WI38 (cell line): ENCODE data around the gene RBP3.

ENCODE experiments used
- H3K4me3 ChIP-seq: 2 replicates; pipeline ENCODE4 v1.5.1; 2011; ENCODE audit warnings: low read depth, mild to moderate bottlenecking, control low read depth, low read length
- TF ChIP-seq, protein P1 (sequence below): IDR thresholded peaks from 2 replicates; pipeline ENCODE4 v1.5.1; 2012; ENCODE audit warnings: low read depth, mild to moderate bottlenecking, control low read depth, low read length

RBP3 gene

DNA sequence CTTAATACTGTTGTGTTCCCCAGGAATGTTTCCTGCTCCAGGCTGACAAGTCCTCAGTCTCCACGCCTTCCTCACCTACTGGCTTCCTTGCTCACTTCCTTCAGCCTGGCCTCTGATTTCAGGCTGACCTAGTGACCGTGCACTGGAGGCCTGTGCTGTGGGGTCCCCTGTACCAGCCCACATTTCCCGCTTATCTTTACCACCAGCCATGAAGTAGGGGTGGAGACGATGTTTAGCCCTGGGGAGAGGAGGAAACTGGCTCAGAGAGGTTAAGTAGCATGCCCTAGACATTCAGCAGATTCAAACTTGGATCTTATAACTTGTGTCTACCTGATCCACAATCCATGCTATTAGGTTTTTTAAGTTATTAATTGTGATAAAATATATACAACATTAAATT lies 40.7 kb downstream of the RBP3 start:
- no peak overlapping the region for H3K4me3 ChIP-seq
- TF ChIP-seq, protein P1, sequence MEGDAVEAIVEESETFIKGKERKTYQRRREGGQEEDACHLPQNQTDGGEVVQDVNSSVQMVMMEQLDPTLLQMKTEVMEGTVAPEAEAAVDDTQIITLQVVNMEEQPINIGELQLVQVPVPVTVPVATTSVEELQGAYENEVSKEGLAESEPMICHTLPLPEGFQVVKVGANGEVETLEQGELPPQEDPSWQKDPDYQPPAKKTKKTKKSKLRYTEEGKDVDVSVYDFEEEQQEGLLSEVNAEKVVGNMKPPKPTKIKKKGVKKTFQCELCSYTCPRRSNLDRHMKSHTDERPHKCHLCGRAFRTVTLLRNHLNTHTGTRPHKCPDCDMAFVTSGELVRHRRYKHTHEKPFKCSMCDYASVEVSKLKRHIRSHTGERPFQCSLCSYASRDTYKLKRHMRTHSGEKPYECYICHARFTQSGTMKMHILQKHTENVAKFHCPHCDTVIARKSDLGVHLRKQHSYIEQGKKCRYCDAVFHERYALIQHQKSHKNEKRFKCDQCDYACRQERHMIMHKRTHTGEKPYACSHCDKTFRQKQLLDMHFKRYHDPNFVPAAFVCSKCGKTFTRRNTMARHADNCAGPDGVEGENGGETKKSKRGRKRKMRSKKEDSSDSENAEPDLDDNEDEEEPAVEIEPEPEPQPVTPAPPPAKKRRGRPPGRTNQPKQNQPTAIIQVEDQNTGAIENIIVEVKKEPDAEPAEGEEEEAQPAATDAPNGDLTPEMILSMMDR: no peak

DNA sequence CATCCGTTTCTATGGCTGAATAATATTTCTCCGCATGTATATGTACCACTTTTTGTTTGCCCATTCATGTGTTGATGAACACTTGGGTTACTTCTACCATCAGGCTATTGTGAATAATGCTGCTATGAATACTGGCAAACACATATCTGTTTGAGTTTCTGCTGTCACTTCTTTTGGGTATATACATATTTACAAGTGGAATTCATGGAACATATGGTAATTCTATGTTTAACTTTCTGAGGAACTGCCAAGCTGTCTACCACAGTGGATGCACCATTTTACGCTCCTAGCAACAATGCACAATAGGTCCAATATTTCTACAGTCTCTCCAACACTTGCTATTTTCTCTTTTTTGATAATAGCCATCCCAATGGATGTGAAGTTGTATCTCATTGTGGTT lies 41.5 kb downstream of the RBP3 start:
- H3K4me3 ChIP-seq: no peak overlapping the region
- TF ChIP-seq, protein P1: no peak

DNA sequence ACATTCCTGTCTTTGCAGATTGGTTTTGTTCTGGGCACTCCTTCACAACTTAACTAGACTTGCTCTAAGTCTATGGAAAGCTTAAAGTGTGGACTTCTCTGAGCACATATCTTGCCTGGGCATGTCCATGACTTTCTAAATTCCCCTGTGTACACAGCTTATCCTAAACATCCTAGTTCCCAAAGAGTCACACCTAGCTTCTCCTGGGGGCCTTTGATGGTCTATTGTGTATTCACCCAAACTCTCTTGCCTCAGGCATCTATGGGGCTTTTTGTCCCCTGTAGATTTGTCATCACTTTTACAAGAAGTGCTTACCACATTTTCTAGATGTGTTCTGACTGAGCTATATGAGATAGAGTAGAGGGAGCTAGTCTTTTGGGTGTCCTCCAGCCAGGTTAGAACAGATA lies 48.2 kb downstream of the RBP3 start:
- TF ChIP-seq, protein P1: no peak
- no peak overlapping the region for H3K4me3 ChIP-seq

DNA sequence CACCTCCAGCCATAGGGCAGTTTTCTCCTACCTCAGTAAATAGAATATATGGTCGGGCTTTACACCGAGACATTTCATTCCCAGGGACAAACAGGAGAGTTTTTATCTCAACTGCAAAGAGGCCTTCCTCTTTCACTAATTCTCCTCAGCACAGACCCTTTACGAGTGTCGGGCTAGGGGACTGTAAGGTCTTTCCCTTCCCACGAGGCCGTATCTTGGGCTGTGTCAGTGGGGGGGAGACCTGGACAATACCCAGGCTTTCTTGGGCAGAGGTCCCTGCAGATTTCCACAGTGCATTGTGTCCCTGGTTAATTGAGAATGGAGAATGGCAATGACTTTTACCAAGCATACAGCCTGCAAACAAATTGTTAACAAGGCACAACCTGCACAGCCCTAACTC lies 49.1 kb downstream of the RBP3 start:
- no peak overlapping the region for H3K4me3 ChIP-seq
- TF ChIP-seq, protein P1: no peak

DNA sequence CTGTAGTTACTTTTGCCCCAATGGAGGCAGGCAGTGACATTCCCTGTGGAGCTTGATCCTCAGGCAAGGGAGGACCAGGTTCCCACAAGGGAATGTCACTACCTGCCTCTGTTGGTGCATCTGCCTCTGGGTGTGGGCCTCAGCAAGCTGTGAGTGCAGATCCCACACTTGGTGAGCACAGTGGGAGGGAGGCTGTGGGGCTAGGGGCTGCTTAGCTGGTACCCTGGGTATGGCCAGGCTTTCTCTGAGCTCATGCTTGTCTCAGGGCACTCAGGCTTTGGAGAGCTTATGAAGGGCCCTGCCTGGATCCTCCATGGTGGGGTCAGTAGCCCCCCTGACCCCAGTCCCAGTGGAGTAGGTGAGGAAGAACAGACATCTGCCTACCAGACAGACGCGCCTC lies 52.1 kb downstream of the RBP3 start:
- TF ChIP-seq, protein P1: no peak
- H3K4me3 ChIP-seq: no peak overlapping the region

DNA sequence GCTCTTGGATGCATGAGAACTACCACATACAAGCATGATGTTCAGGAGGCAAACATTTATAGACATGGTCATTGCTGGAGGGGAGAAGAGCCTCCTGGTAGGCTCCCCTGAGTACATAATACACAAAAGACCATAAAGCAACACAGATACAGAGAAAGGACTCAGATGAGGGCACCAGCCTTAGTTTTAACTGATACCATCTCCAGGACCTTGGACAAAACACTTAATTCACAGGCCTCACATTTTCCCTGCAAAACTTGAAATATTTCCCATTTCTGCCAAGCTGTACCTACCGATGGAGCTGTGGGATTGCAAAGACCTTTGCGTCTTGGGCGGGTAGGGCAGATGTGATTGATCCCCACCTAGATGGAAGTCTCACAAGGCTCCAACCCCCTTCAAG lies 52.6 kb downstream of the RBP3 start:
- H3K4me3 ChIP-seq: no peak overlapping the region
- TF ChIP-seq, protein P1: no peak

DNA sequence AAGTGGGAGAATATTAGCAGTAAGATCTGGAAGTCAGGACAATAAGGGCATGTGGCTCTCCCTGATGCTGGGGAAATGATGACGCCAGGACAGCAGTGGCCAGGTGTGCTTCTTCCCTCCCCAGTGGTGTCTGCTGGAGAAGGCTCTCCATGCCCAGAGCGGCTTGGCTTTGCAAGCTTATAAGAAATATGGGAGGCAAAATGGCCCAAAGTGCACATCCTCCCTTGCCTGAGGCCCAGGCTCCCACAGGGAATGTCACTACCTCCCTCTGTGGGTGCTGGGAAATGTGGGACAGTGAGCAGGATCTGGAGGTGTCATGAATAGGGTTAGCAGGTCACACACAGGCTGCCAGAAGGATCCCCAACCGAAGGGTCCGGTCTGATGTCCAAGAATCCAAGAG lies 53.0 kb downstream of the RBP3 start:
- TF ChIP-seq, protein P1: no peak
- H3K4me3 ChIP-seq: no peak overlapping the region
